H1 (cell line): Measurements from ENCODE around the gene SGK1. TPM values are rescaled to one million over a fixed set of nuclear protein-coding genes. Genes with fewer than 3 reads are reported as not detected.

Source experiments
- ASH2L ChIP-seq: fragments of 200-600, 300-600 bp; sonication (generic); IDR thresholded peaks from one replicate; pipeline ENCODE4 v1.7.1; 2017; ENCODE audit warnings: low read length
- CHD1 ChIP-seq: IDR thresholded peaks from 2 replicates; pipeline ENCODE4 v1.6.1; 2012; ENCODE audit warnings: low read depth, low read length, improper control_type of control experiment
- JUN ChIP-seq: IDR thresholded peaks from 2 replicates; pipeline ENCODE4 v1.6.1; 2011; ENCODE audit warnings: low read depth, mild to moderate bottlenecking, improper control_type of control experiment, low read length
- POLR2A ChIP-seq, 2 experiments: IDR thresholded peaks; 1 replicate in 1 of 2; 2 replicates in 1 of 2; pipeline ENCODE4 v1.6.1; 2011; ENCODE audit warnings: low read depth in 2 of 2, low read length in 2 of 2, mild to moderate bottlenecking in 2 of 2; ENCODE audit errors: control extremely low read depth in 1 of 2
- RAD21 ChIP-seq, 2 experiments: IDR thresholded peaks in 1 of 2; conservative IDR thresholded peaks in 1 of 2; 2 replicates each; pipeline ENCODE4 v1.6.1; 2011; ENCODE audit warnings: low read depth in 2 of 2, low read length in 2 of 2, improper control_type of control experiment in 1 of 2, inconsistent platforms in 1 of 2, mild to moderate bottlenecking in 1 of 2, moderate library complexity in 1 of 2
- RBBP5 ChIP-seq: IDR thresholded peaks from 2 replicates; pipeline ENCODE4 v1.7.1; 2012; ENCODE audit warnings: low read depth, mild to moderate bottlenecking, inconsistent platforms, low read length, moderate library complexity, borderline replicate concordance
- RFX5 ChIP-seq: IDR thresholded peaks from 2 replicates; pipeline ENCODE4 v1.6.1; 2011; ENCODE audit warnings: low read depth, low read length, improper control_type of control experiment, borderline replicate concordance
- SIN3A ChIP-seq, 2 experiments: IDR thresholded peaks in 1 of 2; conservative IDR thresholded peaks in 1 of 2; 2 replicates each; pipeline ENCODE4 v1.6.1; 2011 to 2012; ENCODE audit warnings: low read length in 2 of 2, improper control_type of control experiment in 1 of 2, low read depth in 1 of 2, mild to moderate bottlenecking in 1 of 2
- SP2 ChIP-seq: IDR thresholded peaks from 2 replicates; pipeline ENCODE4 v1.6.1; 2012; ENCODE audit warnings: mild to moderate bottlenecking, low read length, inconsistent platforms
- SUZ12 ChIP-seq: fragments of 200-600 bp; sonication (generic); IDR thresholded peaks from 2 replicates; pipeline ENCODE4 v1.6.1; 2012; ENCODE audit warnings: mild to moderate bottlenecking, inconsistent platforms, low read length, moderate library complexity, mixed read lengths
- TAF1 ChIP-seq: IDR thresholded peaks from 2 replicates; pipeline ENCODE4 v1.6.1; 2011; ENCODE audit warnings: mild to moderate bottlenecking, low read depth, low read length
- polyA plus RNA-seq, 7 experiments: library from polyadenylated mRNA; depleted of rRNA in 3 of 7; stranded (reverse) in 5 of 7; unstranded in 2 of 7; fragments of >200 nt in 5 of 7; fragments of 200-250 nt in 2 of 7; gene quantifications; 1 replicate in 5 of 7; 2 replicates in 1 of 7; 4 replicates in 1 of 7; pipeline versions ENCODE4 v1.2.1 to v1.2.3, GENCODE V29; 2011 to 2013; ENCODE audit warnings: missing spikeins in 2 of 7, mixed read lengths in 2 of 7
- total RNA-seq: library from RNA; stranded (reverse); fragmentation: NEBNext Ultra II Directional; extraction: Animal tissue kit (Norgen Biotek cat#: 25700); gene quantifications from 2 replicates; pipeline ENCODE4 v1.2.1, GENCODE V29; 2021
- TF ChIP-seq, protein P1 (sequence below), 3 experiments: IDR thresholded peaks; 1 replicate in 2 of 3; 2 replicates in 1 of 3; pipeline versions ENCODE4 v1.5.1 to v1.6.1; 2011; ENCODE audit warnings: low read length in 3 of 3, mild to moderate bottlenecking in 3 of 3, inconsistent platforms in 2 of 3, low read depth in 1 of 3, moderate library complexity in 1 of 3; ENCODE audit not compliant: insufficient read depth in 1 of 3; ENCODE audit errors: control extremely low read depth in 1 of 3

Gene SGK1
- total and polyA plus RNA-seq, 2 of the 8 experiments (the other 6 are each of a cell fraction or from before 2014, with no cell fraction given): 14.5 to 18.4 TPM

- TF ChIP-seq, protein P1, sequence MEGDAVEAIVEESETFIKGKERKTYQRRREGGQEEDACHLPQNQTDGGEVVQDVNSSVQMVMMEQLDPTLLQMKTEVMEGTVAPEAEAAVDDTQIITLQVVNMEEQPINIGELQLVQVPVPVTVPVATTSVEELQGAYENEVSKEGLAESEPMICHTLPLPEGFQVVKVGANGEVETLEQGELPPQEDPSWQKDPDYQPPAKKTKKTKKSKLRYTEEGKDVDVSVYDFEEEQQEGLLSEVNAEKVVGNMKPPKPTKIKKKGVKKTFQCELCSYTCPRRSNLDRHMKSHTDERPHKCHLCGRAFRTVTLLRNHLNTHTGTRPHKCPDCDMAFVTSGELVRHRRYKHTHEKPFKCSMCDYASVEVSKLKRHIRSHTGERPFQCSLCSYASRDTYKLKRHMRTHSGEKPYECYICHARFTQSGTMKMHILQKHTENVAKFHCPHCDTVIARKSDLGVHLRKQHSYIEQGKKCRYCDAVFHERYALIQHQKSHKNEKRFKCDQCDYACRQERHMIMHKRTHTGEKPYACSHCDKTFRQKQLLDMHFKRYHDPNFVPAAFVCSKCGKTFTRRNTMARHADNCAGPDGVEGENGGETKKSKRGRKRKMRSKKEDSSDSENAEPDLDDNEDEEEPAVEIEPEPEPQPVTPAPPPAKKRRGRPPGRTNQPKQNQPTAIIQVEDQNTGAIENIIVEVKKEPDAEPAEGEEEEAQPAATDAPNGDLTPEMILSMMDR (IDR thresholded peaks at IDR 0.05; ENCODE audit: control extremely low read depth in 1 of 3, insufficient read depth in 1 of 3, low read depth in 1 of 3, low read length in 3 of 3): no peak
- TF ChIP-seq JUN (no peak), SIN3A (conservative IDR thresholded peaks at IDR 0.05 in 1 of 2, IDR thresholded peaks at IDR 0.05 in 1 of 2; ENCODE audit: low read depth in 1 of 2, low read length in 2 of 2) (no peak), POLR2A (IDR thresholded peaks at IDR 0.05; ENCODE audit: control extremely low read depth in 1 of 2, low read depth in 2 of 2, low read length in 2 of 2) (no peak), RBBP5 (no peak), SUZ12 (no peak), ASH2L (no peak), RAD21 (IDR thresholded peaks at IDR 0.05 in 1 of 2, conservative IDR thresholded peaks at IDR 0.05 in 1 of 2; ENCODE audit: low read depth in 2 of 2, low read length in 2 of 2) (no peak), SP2 (no peak), RFX5 (no peak), CHD1 (no peak), TAF1 (no peak)
- TF ChIP-seq, all 59 proteins: peak for 0
Observed at GRCh38 chr6:134266776-134267175, 51.1 kb downstream of the SGK1 start (continued).
